HG03196 (cell line): ENCODE results near the gene NTMT2.

Source experiments
- ATAC-seq: cut with Tn5 transposase; IDR thresholded peaks from one replicate; pipeline ENCODE4 v1.9.1; 2021; ENCODE audit not compliant: unreplicated experiment

Gene NTMT2

GRCh38 chr1:170205301-170205700, 59.5 kb downstream of the NTMT2 start:
- no peak for ATAC-seq

GRCh38 chr1:170209125-170209524, 63.4 kb downstream of the NTMT2 start:
- ATAC-seq: no peak

GRCh38 chr1:170210142-170210541, 64.4 kb downstream of the NTMT2 start:
- ATAC-seq: no peak

GRCh38 chr1:170213596-170213995, 67.8 kb downstream of the NTMT2 start:
- no peak for ATAC-seq

- ATAC-seq: no peak
These were observed 68.6 kb downstream of the NTMT2 start for GRCh38 chr1:170214117-170215032.

GRCh38 chr1:170215072-170215885, 69.5 kb downstream of the NTMT2 start:
- no peak for ATAC-seq

DNA sequence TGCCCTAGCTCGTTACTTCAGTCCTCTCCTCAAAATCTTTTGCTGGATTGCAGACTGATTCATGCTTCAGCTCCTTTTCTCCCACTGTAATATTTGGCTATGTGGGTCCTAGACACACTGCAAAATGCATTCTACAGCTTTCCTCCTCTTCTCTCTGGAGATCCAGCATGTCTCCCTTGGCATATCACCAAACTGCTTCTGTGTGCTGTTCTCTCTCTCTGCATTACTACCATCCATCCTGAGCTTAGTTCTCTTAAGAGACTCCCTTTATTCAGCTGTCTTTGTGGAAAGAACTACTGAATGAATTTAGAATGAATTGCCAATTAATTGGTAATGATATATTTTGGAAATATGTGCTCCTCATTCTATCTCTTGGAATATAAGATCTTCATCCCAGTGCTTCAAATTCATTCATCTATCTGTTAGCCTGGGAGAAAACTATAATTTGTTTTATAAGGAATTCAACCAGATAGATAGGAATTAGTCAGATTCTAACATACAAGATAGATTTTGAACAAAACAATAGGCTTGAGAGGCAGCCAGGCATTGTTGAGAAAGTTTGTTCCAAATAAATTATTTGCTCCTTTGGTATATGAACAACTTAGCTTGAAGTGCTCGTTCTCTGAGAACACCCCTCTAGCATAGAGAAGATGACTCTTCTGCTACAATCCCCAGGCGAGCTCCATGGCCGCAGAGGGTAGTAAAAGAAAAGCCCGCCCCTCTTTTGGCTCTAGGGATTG, 71.9 kb downstream of the NTMT2 start:
- no peak for ATAC-seq

GRCh38 chr1:170218257-170218650, 72.5 kb downstream of the NTMT2 start:
- ATAC-seq: no peak
